NCI-H2196 treated with DMSO at 0.1 percent for 48 hours (cell line): ENCODE data around the gene CHN1.
A peak's percentile ranks its signal among the peaks of the same experiment; 100 is the strongest.

Source experiments
- DNase-seq: peaks from one replicate; lab custom pipeline; 2025; ENCODE audit not compliant: unreplicated experiment; lab: John Stamatoyannopoulos, UW

The CHN1 gene

GRCh38 chr2:174971868-174972781, 33.1 kb downstream of the CHN1 start:
- DNase-seq = peak; percentile 58

DNA sequence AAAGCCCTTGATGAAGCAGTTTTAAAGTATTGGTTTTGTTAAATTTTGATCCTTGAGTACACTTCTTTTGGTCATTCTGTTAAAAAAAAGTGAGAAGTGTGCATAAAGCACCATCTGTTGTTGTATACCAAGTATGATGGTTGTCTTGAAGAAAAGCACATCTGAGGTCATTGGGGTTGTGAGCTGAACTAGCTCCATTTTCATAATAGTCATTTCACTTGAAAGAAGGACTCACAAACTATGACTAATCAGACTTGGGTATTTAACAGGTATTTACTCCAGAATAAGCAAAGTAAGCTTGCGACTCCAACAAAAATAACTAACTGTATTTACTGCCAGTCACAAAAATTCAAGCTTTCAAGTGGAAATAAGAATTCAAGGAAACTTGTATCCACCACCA, 35.1 kb downstream of the CHN1 start:
- DNase-seq = no peak

DNA sequence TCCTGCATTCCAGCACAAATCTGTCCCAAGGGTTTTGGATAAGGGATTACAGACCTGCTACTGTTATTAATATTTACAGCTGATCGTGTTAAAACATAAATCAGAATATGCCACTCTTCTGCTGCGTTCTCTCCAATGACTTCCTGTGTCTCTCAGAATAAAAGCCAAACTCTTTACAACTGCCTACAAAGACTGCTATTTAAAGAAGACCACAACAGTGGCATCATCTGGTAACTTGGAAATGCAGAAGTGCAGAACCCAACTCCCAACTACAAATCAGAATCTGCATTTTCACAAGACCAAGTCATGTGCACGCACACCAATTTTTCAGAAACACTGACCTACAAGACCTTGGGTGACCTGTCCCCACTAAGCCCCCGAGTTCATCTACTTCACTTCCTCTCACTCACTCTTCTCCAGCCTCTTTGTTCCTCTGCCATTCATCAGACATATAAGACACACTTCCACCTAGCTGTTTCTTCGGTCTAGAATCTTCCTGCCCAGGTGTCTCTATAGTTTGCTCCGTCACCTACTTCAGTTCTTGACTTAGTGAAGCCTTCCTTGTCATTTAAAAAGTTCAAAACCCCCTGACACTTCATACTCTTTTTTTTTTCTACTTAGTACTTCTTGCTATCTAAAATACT, 36.0 kb downstream of the CHN1 start:
- no peak for DNase-seq

- no peak for DNase-seq
Observed at GRCh38 chr2:174967691-174968260, 37.4 kb downstream of the CHN1 start.

- no peak for DNase-seq
Observed at GRCh38 chr2:174967086-174967485, 38.1 kb downstream of the CHN1 start.

GRCh38 chr2:174965992-174966744, 39.0 kb downstream of the CHN1 start:
- DNase-seq = peak; percentile 27

DNA sequence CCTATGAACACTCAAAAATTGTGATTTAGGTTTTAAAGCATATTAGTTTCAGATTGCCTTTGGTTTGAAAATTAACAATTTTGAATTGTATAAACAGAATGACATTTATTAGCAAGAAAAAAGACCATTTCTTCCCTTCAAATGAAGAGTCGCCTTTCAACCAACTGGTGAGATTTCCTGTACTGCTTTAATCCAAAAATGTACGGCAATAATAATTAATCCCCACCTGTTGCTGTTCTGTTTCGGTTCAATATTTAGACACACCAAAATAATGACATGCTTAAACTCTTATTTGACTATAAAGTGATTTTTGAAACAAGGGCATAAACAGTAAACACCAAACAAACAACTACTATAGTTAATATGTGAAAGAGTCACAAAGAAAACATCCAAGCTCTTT, 39.6 kb downstream of the CHN1 start:
- no peak for DNase-seq

- no peak for DNase-seq
Observed at GRCh38 chr2:174964404-174964803, 40.8 kb downstream of the CHN1 start.

- no peak for DNase-seq
Observed at GRCh38 chr2:174963437-174964400, 41.5 kb downstream of the CHN1 start.

GRCh38 chr2:174959787-174960186, 45.4 kb downstream of the CHN1 start:
- DNase-seq = no peak

DNA sequence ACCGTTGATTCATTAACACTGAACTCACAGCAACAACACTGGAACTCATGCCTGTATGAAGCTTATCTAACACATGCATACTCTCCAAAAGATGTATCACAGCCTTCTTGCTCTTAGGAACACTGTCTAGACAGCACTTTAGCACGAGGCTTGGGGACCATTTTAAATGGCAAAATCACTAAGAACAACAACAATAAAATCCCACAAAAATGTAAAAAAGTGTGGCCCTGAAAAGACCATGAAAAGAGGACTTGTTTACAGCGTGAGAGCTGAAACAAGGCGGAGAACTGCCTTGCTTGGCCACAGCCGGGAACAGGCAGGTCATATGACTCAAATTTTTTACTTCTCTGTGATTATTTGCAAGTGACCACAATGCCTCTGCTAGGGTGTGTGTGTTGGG, 48.1 kb downstream of the CHN1 start:
- DNase-seq = no peak

GRCh38 chr2:174952607-174953006, 52.6 kb downstream of the CHN1 start:
- no peak for DNase-seq

DNA sequence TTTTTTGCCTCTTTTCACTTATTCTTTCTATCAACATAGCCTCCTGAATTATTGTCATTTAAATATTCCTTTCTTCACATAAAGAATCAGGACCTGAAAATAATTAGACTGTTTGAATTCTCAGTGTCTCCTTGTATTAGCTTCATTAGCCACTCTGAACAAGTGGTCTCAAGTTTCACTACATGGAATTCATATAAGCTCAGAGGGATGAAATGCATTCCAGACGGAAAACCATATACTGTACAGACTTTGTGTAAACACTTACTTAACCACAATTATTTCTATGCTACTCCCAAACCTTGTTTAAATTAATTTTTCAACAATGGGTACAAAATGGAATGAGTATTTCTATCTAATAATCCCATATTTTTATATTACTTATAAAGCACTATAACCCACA, 53.4 kb downstream of the CHN1 start:
- DNase-seq = no peak

DNA sequence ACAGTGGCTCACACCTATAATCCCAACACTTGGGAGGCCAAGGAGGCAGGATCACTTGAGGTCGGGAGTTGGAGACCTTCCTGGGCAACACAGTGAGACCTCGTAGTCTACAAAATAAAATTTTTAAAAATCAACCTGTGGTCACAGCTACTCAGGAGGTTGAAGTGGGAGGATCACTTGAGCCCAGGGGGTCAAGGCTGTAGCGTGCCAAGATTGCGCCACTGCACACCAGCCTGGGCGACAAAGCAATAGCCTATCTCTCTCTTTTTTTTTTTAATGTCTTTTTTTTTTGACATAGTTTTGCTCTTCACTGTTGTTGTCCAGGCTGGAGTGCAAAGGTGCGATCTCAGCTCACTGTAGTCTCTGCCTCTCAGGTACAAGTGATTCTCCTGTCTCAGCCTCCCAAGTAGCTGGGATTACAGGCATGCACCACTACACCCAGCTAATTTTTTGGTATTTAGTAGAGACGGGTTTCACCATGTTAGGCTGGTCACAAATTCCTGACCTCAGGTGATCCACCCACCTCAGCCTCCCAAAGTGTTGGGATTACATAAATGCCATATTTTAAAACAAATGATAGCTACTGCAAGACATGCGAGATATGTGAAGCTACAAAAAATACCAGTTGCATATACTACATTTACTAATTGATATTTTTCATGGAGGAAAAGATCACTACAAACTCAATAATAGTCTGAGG, 55.0 kb downstream of the CHN1 start:
- DNase-seq = no peak

GRCh38 chr2:174945601-174946260, 59.5 kb downstream of the CHN1 start:
- DNase-seq = no peak

DNA sequence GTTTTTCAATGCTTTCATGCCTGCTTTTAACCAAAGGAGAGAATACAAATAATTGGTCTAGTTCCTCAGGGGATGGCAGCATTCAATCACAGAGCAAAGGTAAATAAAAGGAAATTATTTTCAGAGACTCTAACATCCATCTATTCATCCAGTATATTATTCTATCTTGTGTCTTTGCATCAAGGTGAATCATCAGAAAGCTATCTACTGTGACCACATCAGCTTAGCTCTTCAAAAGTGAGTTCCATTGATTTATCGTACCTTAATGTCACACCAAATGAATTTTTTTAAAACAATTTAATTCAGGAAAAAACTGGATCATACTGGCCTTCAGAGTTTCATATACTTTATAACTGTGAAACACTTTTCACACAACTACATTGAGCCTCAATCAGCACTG, 66.1 kb downstream of the CHN1 start:
- DNase-seq = no peak

DNA sequence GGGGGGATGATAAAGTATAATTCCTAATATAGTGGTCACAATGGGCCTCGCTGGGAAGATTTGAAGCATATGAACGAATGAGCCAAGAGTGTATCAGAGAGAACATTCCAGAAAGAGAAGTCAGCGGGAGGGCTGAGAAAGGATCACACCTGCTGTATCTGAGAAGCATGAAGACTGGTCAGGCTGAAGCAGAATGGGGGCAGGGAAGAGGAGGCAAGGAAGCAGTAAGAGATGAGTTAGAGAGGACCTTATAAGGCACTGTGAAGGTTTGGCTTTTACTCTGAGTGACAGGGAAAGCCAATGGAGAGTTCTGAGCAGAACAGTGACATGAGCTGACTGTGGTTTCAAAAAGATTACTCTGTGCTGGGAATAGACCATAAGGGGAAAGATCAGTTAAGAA, 73.5 kb downstream of the CHN1 start:
- DNase-seq = no peak

GRCh38 chr2:174929786-174930185, 75.4 kb downstream of the CHN1 start:
- no peak for DNase-seq
